HG03457 (cell line): ENCODE data around the gene TRIM33.
"Not testable (repeated sequence)": the region's sequence is repeated elsewhere in the genome, so short reads cannot be mapped to it uniquely, and the experiment has no call there.

ENCODE experiments used
- ATAC-seq: cut with Tn5 transposase; IDR thresholded peaks from one replicate; pipeline ENCODE4 v1.9.1; 2021; ENCODE audit warnings: moderate number of reproducible peaks; ENCODE audit not compliant: unreplicated experiment

The TRIM33 gene

GRCh38 chr1:114468047-114468446, 43.0 kb downstream of the TRIM33 start:
- no peak for ATAC-seq

- no peak for ATAC-seq
These were observed 43.5 kb downstream of the TRIM33 start for GRCh38 chr1:114467491-114467890.

GRCh38 chr1:114466334-114467014, 44.5 kb downstream of the TRIM33 start:
- ATAC-seq, result no peak

GRCh38 chr1:114462963-114463362, 48.0 kb downstream of the TRIM33 start:
- ATAC-seq, result no peak

- no peak for ATAC-seq
These were observed 48.7 kb downstream of the TRIM33 start for GRCh38 chr1:114462341-114462740.

GRCh38 chr1:114458237-114458777, 52.7 kb downstream of the TRIM33 start:
- ATAC-seq, result no peak

- no peak for ATAC-seq
These were observed 53.2 kb downstream of the TRIM33 start for GRCh38 chr1:114457675-114458236.

GRCh38 chr1:114456586-114456985, 54.4 kb downstream of the TRIM33 start:
- ATAC-seq, result no peak

- ATAC-seq, result no peak
These were observed 55.8 kb downstream of the TRIM33 start for GRCh38 chr1:114455102-114455785.

- no peak for ATAC-seq
These were observed 56.5 kb downstream of the TRIM33 start for GRCh38 chr1:114454539-114454938.

- ATAC-seq, result no peak
These were observed 57.6 kb downstream of the TRIM33 start for GRCh38 chr1:114453361-114453784.

- ATAC-seq, result no peak
These were observed 62.5 kb downstream of the TRIM33 start for GRCh38 chr1:114448370-114449036.

GRCh38 chr1:114446198-114446597, 64.8 kb downstream of the TRIM33 start:
- no peak for ATAC-seq

- not testable (repeated sequence) for ATAC-seq
These were observed 67.8 kb downstream of the TRIM33 start for GRCh38 chr1:114443226-114443625.

GRCh38 chr1:114441332-114441731, 69.7 kb downstream of the TRIM33 start:
- ATAC-seq, result no peak

- ATAC-seq, result no peak
These were observed 71.6 kb downstream of the TRIM33 start for GRCh38 chr1:114439369-114439768.

GRCh38 chr1:114437812-114438211, 73.2 kb downstream of the TRIM33 start:
- ATAC-seq, result no peak

GRCh38 chr1:114436799-114437198, 74.2 kb downstream of the TRIM33 start:
- ATAC-seq, result no peak

GRCh38 chr1:114435088-114435715, 75.8 kb downstream of the TRIM33 start:
- no peak for ATAC-seq

GRCh38 chr1:114431026-114431425, 80.0 kb downstream of the TRIM33 start:
- ATAC-seq, result no peak
